ENCODE results near the gene TGM6. TPM values are rescaled to one million over a fixed set of nuclear protein-coding genes. Genes with fewer than 3 reads are reported as not detected.

Gene TGM6
- total RNA-seq, 1 experiment from 2014 or later = not detected

- POLR2A ChIA-PET = no interaction called here
- H3K9me3 Mint-ChIP-seq = peaks cover 3% of the 10 kb centered on the region; the same call in 1 of the 2 replicates
- H3K27ac Mint-ChIP-seq = no peak overlapping the region
- no peaks in the 10 kb centered on the region for H3K36me3 Mint-ChIP-seq
- H3K4me1 Mint-ChIP-seq = no peaks in the 10 kb centered on the region
- H3K4me3 Mint-ChIP-seq = no peak overlapping the region
- DNase-seq (ENCODE audit: low spot score) (peak; percentile 91), ATAC-seq (peak; percentile 86)
- no peak for TF ChIP-seq ZNF219 (CRISPR knock-in tag; IDR thresholded peaks at IDR 0.05; ENCODE audit: borderline replicate concordance)
- no peak for TF ChIP-seq ZNF263 (CRISPR knock-in tag; IDR thresholded peaks at IDR 0.05; ENCODE audit: low read depth)
- TF ChIP-seq CTCF (IDR thresholded peaks at IDR 0.05) = peak; percentile 78
- no peak for TF ChIP-seq CDX4 (CRISPR knock-in tag; IDR thresholded peaks at IDR 0.05; ENCODE audit: borderline replicate concordance)
- no peak for TF ChIP-seq ZNF671 (CRISPR knock-in tag; IDR thresholded peaks at IDR 0.05)
- CTCF ChIA-PET = interaction anchor here (0.6 to 4.2 kb wide), 24 partner anchors 13 to 462 kb away, joined by 3 to 45 read pairs (median 4); partner anchors contain the start of gene TGM6
- no peaks in the 10 kb centered on the region for H3K27me3 Mint-ChIP-seq (ENCODE audit: low read depth)
These were observed 71.4 kb downstream of the TGM6 start for GRCh38 chr20:2451939-2452732.

GRCh38 chr20:2453792-2454191 lies 73.1 kb downstream of the TGM6 start:
- no peak for ATAC-seq
- POLR2A ChIA-PET = no interaction called here
- no peak for DNase-seq (ENCODE audit: low spot score)
- peaks cover 2% of the 10 kb centered on the region for H3K36me3 Mint-ChIP-seq
- H3K4me1 Mint-ChIP-seq = no peaks in the 10 kb centered on the region
- no peak overlapping the region for H3K4me3 Mint-ChIP-seq
- peaks cover 3% of the 10 kb centered on the region; the same call in 1 of the 2 replicates for H3K9me3 Mint-ChIP-seq
- no peak for TF ChIP-seq ZNF671 (CRISPR knock-in tag; IDR thresholded peaks at IDR 0.05)
- TF ChIP-seq NFATC4 (CRISPR knock-in tag; IDR thresholded peaks at IDR 0.05) = no peak
- TF ChIP-seq RELA (CRISPR knock-in tag; IDR thresholded peaks at IDR 0.05; ENCODE audit: borderline replicate concordance) = no peak
- TF ChIP-seq ETV6 (CRISPR knock-in tag; IDR thresholded peaks at IDR 0.05) = no peak
- TF ChIP-seq, protein P1, sequence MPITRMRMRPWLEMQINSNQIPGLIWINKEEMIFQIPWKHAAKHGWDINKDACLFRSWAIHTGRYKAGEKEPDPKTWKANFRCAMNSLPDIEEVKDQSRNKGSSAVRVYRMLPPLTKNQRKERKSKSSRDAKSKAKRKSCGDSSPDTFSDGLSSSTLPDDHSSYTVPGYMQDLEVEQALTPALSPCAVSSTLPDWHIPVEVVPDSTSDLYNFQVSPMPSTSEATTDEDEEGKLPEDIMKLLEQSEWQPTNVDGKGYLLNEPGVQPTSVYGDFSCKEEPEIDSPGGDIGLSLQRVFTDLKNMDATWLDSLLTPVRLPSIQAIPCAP (CRISPR knock-in tag; IDR thresholded peaks at IDR 0.05) = no peak
- TF ChIP-seq, protein P2, sequence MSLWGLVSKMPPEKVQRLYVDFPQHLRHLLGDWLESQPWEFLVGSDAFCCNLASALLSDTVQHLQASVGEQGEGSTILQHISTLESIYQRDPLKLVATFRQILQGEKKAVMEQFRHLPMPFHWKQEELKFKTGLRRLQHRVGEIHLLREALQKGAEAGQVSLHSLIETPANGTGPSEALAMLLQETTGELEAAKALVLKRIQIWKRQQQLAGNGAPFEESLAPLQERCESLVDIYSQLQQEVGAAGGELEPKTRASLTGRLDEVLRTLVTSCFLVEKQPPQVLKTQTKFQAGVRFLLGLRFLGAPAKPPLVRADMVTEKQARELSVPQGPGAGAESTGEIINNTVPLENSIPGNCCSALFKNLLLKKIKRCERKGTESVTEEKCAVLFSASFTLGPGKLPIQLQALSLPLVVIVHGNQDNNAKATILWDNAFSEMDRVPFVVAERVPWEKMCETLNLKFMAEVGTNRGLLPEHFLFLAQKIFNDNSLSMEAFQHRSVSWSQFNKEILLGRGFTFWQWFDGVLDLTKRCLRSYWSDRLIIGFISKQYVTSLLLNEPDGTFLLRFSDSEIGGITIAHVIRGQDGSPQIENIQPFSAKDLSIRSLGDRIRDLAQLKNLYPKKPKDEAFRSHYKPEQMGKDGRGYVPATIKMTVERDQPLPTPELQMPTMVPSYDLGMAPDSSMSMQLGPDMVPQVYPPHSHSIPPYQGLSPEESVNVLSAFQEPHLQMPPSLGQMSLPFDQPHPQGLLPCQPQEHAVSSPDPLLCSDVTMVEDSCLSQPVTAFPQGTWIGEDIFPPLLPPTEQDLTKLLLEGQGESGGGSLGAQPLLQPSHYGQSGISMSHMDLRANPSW (CRISPR knock-in tag; conservative IDR thresholded peaks at IDR 0.05; ENCODE audit: low read depth) = no peak
- no peak for TF ChIP-seq ZNF317 (CRISPR knock-in tag; IDR thresholded peaks at IDR 0.05; ENCODE audit: borderline replicate concordance, low read depth)
- TF ChIP-seq ZBTB21 (CRISPR knock-in tag; IDR thresholded peaks at IDR 0.05; ENCODE audit: borderline replicate concordance) = no peak
- no peak overlapping the region for H3K27ac Mint-ChIP-seq
- CTCF ChIA-PET = interaction anchor here (4.2 kb wide), 1 partner anchor 246 kb away, joined by 45 read pairs; no protein-coding TSS in a partner anchor
- no peaks in the 10 kb centered on the region for H3K27me3 Mint-ChIP-seq (ENCODE audit: low read depth)

DNA sequence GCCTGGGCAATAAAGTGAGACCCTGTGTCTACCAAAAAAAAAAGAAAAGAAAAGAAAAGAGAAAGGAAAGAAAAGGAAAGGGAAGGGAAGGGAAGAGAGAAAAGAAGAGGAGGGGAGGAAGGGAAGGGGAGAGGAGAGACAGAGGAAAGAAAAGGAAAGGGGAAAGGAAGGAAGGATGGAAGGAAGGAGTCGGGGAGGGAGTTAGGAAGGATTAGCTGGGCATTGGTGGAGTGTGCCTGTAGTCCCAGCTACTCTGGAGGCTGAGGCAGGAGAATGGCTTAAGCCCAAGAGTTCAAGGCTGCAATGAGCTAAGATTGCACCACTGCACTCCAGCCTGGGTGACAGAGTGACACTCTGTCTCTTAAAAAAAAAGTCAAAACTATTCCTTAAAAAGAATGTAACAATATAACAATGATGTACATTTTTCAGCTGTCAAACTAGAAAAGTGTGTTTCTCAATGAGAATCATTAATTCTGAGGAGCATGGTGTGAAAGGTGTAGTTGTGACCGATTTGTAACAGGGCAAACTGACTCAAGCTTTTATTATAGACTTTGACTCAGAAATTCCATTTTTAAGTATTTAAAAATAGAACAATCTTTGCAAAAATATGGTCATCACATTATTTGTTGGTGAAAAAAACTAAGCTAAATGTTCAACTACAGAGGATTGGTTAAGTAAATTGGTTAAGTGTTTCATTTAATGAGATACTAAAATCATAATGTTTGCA lies 75.2 kb downstream of the TGM6 start:
- DNase-seq (ENCODE audit: low spot score) (no peak), ATAC-seq (no peak)
- H3K4me3 Mint-ChIP-seq = no peak overlapping the region
- ChIA-PET POLR2A (interaction anchor here (0.6 kb wide), 1 partner anchor 247 kb away, joined by 4 read pairs; no protein-coding TSS in a partner anchor), CTCF (interaction anchor here (0.7 to 1.3 kb wide), 5 partner anchors 14 to 248 kb away, joined by 3 to 6 read pairs (median 4); partner anchors contain the start of gene SNRPB)
- peaks cover 17% of the 10 kb centered on the region for H3K36me3 Mint-ChIP-seq
- H3K4me1 Mint-ChIP-seq = no peaks in the 10 kb centered on the region
- H3K27ac Mint-ChIP-seq = no peak overlapping the region
- H3K27me3 Mint-ChIP-seq (ENCODE audit: low read depth) = no peaks in the 10 kb centered on the region
- H3K9me3 Mint-ChIP-seq = peaks cover 3% of the 10 kb centered on the region; the same call in 1 of the 2 replicates
- TF ChIP-seq TP53 (CRISPR knock-in tag; IDR thresholded peaks at IDR 0.05) (no peak), TCF7 (CRISPR knock-in tag; IDR thresholded peaks at IDR 0.05; ENCODE audit: low read depth) (no peak), FOXK1 (CRISPR knock-in tag; IDR thresholded peaks at IDR 0.05) (no peak), OVOL2 (CRISPR knock-in tag; IDR thresholded peaks at IDR 0.05; ENCODE audit: borderline replicate concordance) (no peak), GRHL2 (CRISPR knock-in tag; IDR thresholded peaks at IDR 0.05; ENCODE audit: insufficient replicate concordance, severe bottlenecking) (no peak)
- TF ChIP-seq, protein P3, sequence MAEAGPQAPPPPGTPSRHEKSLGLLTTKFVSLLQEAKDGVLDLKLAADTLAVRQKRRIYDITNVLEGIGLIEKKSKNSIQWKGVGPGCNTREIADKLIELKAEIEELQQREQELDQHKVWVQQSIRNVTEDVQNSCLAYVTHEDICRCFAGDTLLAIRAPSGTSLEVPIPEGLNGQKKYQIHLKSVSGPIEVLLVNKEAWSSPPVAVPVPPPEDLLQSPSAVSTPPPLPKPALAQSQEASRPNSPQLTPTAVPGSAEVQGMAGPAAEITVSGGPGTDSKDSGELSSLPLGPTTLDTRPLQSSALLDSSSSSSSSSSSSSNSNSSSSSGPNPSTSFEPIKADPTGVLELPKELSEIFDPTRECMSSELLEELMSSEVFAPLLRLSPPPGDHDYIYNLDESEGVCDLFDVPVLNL (CRISPR knock-in tag; IDR thresholded peaks at IDR 0.05; ENCODE audit: borderline replicate concordance, low read depth) = no peak

Data from WTC11 (cell line).